ENCODE data around the gene HOXD12. TPM values are rescaled to one million over a fixed set of nuclear protein-coding genes. Genes with fewer than 3 reads are reported as not detected.

HOXD12 gene
- polyA plus RNA-seq, 1 donor (not counting 4 experiments of a cell fraction or from before 2014, with no cell fraction given) = not detected

DNA sequence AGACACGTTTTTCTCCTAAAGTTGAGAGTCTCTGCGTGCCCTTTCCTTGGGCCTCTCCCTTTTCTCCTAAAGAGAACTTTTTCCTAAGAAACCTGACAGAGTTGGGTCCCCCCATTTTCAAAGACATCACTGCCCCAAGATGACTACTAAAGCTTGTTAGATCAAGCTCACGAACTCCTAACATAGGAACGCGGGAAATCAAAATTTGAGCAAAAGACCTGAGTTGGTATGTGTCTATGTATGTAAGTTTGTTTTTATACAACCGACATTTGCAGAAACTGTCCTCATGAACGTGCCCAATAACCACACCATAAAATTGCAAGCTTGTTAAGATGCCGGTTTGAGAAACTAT lies 5.7 kb upstream of the HOXD12 start:
- peaks cover 3% of the 10 kb centered on the region for H4K20me1 ChIP-seq (ENCODE audit: control insufficient read depth, extremely low read depth, insufficient read depth, low read length)
- H3K9me3 ChIP-seq (ENCODE audit: control insufficient read depth, low read depth, low read length) = peaks cover 2% of the 10 kb centered on the region
- FAIRE-seq = no peak
- DNase-seq (ENCODE audit: low read depth, low spot score) = no peak
- H3K4me1 ChIP-seq (ENCODE audit: control insufficient read depth, extremely low read depth, insufficient read depth, low read length) = peaks cover 2% of the 10 kb centered on the region
- H3K4me3 ChIP-seq (ENCODE audit: control insufficient read depth in 2 of 3, extremely low read depth in 1 of 3, insufficient read depth in 2 of 3, low read depth in 1 of 3, low read length in 3 of 3) = no peak overlapping the region
- no peak overlapping the region for H2AFZ ChIP-seq (ENCODE audit: control insufficient read depth, low read length)
- no peaks in the 10 kb centered on the region for H3K9me1 ChIP-seq (ENCODE audit: control insufficient read depth, extremely low read depth, insufficient read depth, low read length)
- H3K4me2 ChIP-seq (ENCODE audit: control insufficient read depth, extremely low read depth, insufficient read depth, low read depth, low read length) = no peak overlapping the region
- no peak overlapping the region for H3K27ac ChIP-seq (ENCODE audit: control insufficient read depth, insufficient read depth, low read length)
- H3K27me3 ChIP-seq (ENCODE audit: control insufficient read depth, extremely low read depth, insufficient read depth, low read length) = peaks cover 100% of the 10 kb centered on the region
- dilution Hi-C loops (cut with MboI; ENCODE audit: extremely low pct_ligation_motif_present, low sequenced_read_pairs) = no loop called here
- no peak for TF ChIP-seq EZH2 (IDR thresholded peaks at IDR 0.05; ENCODE audit: low read length)
- TF ChIP-seq, protein P1, sequence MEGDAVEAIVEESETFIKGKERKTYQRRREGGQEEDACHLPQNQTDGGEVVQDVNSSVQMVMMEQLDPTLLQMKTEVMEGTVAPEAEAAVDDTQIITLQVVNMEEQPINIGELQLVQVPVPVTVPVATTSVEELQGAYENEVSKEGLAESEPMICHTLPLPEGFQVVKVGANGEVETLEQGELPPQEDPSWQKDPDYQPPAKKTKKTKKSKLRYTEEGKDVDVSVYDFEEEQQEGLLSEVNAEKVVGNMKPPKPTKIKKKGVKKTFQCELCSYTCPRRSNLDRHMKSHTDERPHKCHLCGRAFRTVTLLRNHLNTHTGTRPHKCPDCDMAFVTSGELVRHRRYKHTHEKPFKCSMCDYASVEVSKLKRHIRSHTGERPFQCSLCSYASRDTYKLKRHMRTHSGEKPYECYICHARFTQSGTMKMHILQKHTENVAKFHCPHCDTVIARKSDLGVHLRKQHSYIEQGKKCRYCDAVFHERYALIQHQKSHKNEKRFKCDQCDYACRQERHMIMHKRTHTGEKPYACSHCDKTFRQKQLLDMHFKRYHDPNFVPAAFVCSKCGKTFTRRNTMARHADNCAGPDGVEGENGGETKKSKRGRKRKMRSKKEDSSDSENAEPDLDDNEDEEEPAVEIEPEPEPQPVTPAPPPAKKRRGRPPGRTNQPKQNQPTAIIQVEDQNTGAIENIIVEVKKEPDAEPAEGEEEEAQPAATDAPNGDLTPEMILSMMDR (optimal IDR thresholded peaks at IDR 0.05 in 1 of 3, IDR thresholded peaks at IDR 0.05 in 1 of 3, conservative IDR thresholded peaks at IDR 0.05 in 1 of 3; ENCODE audit: extremely low read depth in 1 of 3, insufficient read depth in 2 of 3, low read length in 3 of 3) = no peak
- no peaks in the 10 kb centered on the region for H3K36me3 ChIP-seq (ENCODE audit: control insufficient read depth in 2 of 2, extremely low read depth in 1 of 2, insufficient read depth in 2 of 2, low read length in 2 of 2)
- H3K9ac ChIP-seq (ENCODE audit: control insufficient read depth, extremely low read depth, insufficient read depth, low read length) = no peak overlapping the region
- no peaks in the 10 kb centered on the region for H3K79me2 ChIP-seq (ENCODE audit: control insufficient read depth, insufficient read depth, low read length)

- dilution Hi-C loops (cut with MboI; ENCODE audit: extremely low pct_ligation_motif_present, low sequenced_read_pairs) = no loop called here
- no peak overlapping the region for H3K4me3 ChIP-seq (ENCODE audit: control insufficient read depth in 2 of 3, extremely low read depth in 1 of 3, insufficient read depth in 2 of 3, low read depth in 1 of 3, low read length in 3 of 3)
- no peak overlapping the region for H2AFZ ChIP-seq (ENCODE audit: control insufficient read depth, low read length)
- DNase-seq (ENCODE audit: low read depth, low spot score) (no peak), FAIRE-seq (no peak)
- H3K9me1 ChIP-seq (ENCODE audit: control insufficient read depth, extremely low read depth, insufficient read depth, low read length) = no peaks in the 10 kb centered on the region
- H3K9ac ChIP-seq (ENCODE audit: control insufficient read depth, extremely low read depth, insufficient read depth, low read length) = no peak overlapping the region
- no peak overlapping the region for H3K4me2 ChIP-seq (ENCODE audit: control insufficient read depth, extremely low read depth, insufficient read depth, low read depth, low read length)
- H3K79me2 ChIP-seq (ENCODE audit: control insufficient read depth, insufficient read depth, low read length) = no peaks in the 10 kb centered on the region
- H3K4me1 ChIP-seq (ENCODE audit: control insufficient read depth, extremely low read depth, insufficient read depth, low read length) = peaks cover 2% of the 10 kb centered on the region
- H3K27ac ChIP-seq (ENCODE audit: control insufficient read depth, insufficient read depth, low read length) = no peak overlapping the region
- no peak for TF ChIP-seq EZH2 (IDR thresholded peaks at IDR 0.05; ENCODE audit: low read length)
- TF ChIP-seq, protein P1 (optimal IDR thresholded peaks at IDR 0.05 in 1 of 3, IDR thresholded peaks at IDR 0.05 in 1 of 3, conservative IDR thresholded peaks at IDR 0.05 in 1 of 3; ENCODE audit: extremely low read depth in 1 of 3, insufficient read depth in 2 of 3, low read length in 3 of 3) = no peak
- peaks cover 100% of the 10 kb centered on the region for H3K27me3 ChIP-seq (ENCODE audit: control insufficient read depth, extremely low read depth, insufficient read depth, low read length)
- H3K9me3 ChIP-seq (ENCODE audit: control insufficient read depth, low read depth, low read length) = peaks cover 2% of the 10 kb centered on the region
- H4K20me1 ChIP-seq (ENCODE audit: control insufficient read depth, extremely low read depth, insufficient read depth, low read length) = peaks cover 6% of the 10 kb centered on the region
- H3K36me3 ChIP-seq (ENCODE audit: control insufficient read depth in 2 of 2, extremely low read depth in 1 of 2, insufficient read depth in 2 of 2, low read length in 2 of 2) = no peaks in the 10 kb centered on the region
Measured at GRCh38 chr2:176094349-176094748, 5.2 kb upstream of the HOXD12 start.

Data from keratinocyte (primary cell).